PC-9 (cell line): ENCODE results near the gene GRK7.

Source experiments
- CTCF ChIP-seq: fragments of 200-600 bp; sonication (generic); conservative IDR thresholded peaks from 2 replicates; pipeline ENCODE4 v1.6.1; 2017; ENCODE audit warnings: mixed run types, antibody characterized with exemption, mild to moderate bottlenecking, moderate library complexity
- EZH2 ChIP-seq: fragments of 200-600 bp; sonication (generic); IDR thresholded peaks from 2 replicates; pipeline ENCODE4 v1.8.0; 2017; ENCODE audit warnings: antibody characterized with exemption, low read depth

GRCh38 chr3:141729240-141729639 is 34.0 kb upstream of the GRK7 start:
- no peak for TF ChIP-seq CTCF
- no peak for TF ChIP-seq EZH2
